SK-N-SH (cell line): Measurements from ENCODE around the gene BICD2.

Experiments
- CHD2 ChIP-seq: fragments of 150-350 bp; IDR thresholded peaks from 2 replicates; pipeline ENCODE4 v1.6.1; 2018; ENCODE audit warnings: low read length; ENCODE audit not compliant: partially characterized antibody
- CTCF ChIP-seq: fragments of 200-600 bp; sonication (generic); IDR thresholded peaks from 2 replicates; pipeline ENCODE4 v1.6.1; 2017; ENCODE audit warnings: antibody characterized with exemption, mild to moderate bottlenecking, moderate library complexity
- GABPA ChIP-seq: IDR thresholded peaks from 2 replicates; pipeline ENCODE4 v1.4.0; 2012; ENCODE audit warnings: low read depth, mild to moderate bottlenecking
- GATA2 ChIP-seq: sonication (generic); formaldehyde crosslinking; IDR thresholded peaks from 2 replicates; pipeline ENCODE4 v1.5.0; 2020; ENCODE audit warnings: mild to moderate bottlenecking, missing genetic modification reagents
- NFIC ChIP-seq: IDR thresholded peaks from 2 replicates; pipeline ENCODE4 v1.4.0; 2012; ENCODE audit warnings: borderline replicate concordance
- POLR2AphosphoS5 ChIP-seq: IDR thresholded peaks from 2 replicates; pipeline ENCODE4 v1.6.1; 2012; ENCODE audit warnings: low read depth, low read length
- RAD21 ChIP-seq: IDR thresholded peaks from 2 replicates; pipeline ENCODE4 v1.6.1; 2012; ENCODE audit warnings: mild to moderate bottlenecking, low read length
- REST ChIP-seq: IDR thresholded peaks from 2 replicates; pipeline ENCODE4 v1.6.1; 2012; ENCODE audit warnings: mild to moderate bottlenecking, low read depth, low read length, moderate library complexity
- RFX5 ChIP-seq: IDR thresholded peaks from 2 replicates; pipeline ENCODE4 v1.6.1; 2012; ENCODE audit warnings: mild to moderate bottlenecking, improper control_type of control experiment, low read length
- TAF1 ChIP-seq: IDR thresholded peaks from 2 replicates; pipeline ENCODE4 v1.6.1; 2012; ENCODE audit warnings: low read depth, mild to moderate bottlenecking, low read length, moderate library complexity, borderline replicate concordance
- TCF12 ChIP-seq: IDR thresholded peaks from 2 replicates; pipeline ENCODE4 v1.4.0; 2012
- YY1 ChIP-seq: IDR thresholded peaks from 2 replicates; pipeline ENCODE4 v1.4.0; 2012; ENCODE audit warnings: low read depth, mild to moderate bottlenecking
- TF ChIP-seq, protein P1 (sequence below): fragments of 150-350 bp; IDR thresholded peaks from 2 replicates; pipeline ENCODE4 v1.6.1; 2017; ENCODE audit warnings: antibody characterized with exemption, low read length, low read depth, borderline replicate concordance
- TF ChIP-seq, protein P2 (sequence below): IDR thresholded peaks from 2 replicates; pipeline ENCODE4 v1.4.0; 2012; ENCODE audit warnings: low read depth

DNA sequence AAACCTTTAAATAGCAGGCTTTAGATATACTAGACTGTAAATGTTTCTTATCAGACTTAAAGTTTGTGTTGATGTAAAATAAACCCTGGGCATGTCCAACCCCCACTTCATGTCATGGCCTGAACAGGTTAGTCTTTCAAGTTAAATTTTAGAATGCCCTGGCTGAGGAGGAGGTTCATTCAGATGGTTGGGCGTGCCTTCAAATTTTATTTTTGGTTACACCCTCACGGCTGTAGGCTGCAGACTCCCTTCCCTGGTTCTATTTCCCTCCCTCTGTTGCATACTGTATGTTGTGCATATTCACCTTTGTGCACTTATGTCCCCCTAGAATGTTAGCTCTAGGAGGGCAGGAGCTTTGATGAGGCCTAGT is 5.3 kb upstream of the BICD2 start:
- TF ChIP-seq, protein P1, sequence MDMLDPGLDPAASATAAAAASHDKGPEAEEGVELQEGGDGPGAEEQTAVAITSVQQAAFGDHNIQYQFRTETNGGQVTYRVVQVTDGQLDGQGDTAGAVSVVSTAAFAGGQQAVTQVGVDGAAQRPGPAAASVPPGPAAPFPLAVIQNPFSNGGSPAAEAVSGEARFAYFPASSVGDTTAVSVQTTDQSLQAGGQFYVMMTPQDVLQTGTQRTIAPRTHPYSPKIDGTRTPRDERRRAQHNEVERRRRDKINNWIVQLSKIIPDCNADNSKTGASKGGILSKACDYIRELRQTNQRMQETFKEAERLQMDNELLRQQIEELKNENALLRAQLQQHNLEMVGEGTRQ = no peak
- no peak for TF ChIP-seq YY1
- no peak for TF ChIP-seq CHD2
- no peak for TF ChIP-seq CTCF
- no peak for TF ChIP-seq POLR2AphosphoS5
- TF ChIP-seq TAF1 = no peak
- TF ChIP-seq GATA2 (CRISPR knock-in tag) = no peak
- TF ChIP-seq RAD21 = no peak
- TF ChIP-seq TCF12 = no peak
- no peak for TF ChIP-seq RFX5
- no peak for TF ChIP-seq REST
- TF ChIP-seq NFIC = no peak
- TF ChIP-seq GABPA = no peak
- TF ChIP-seq, protein P2, sequence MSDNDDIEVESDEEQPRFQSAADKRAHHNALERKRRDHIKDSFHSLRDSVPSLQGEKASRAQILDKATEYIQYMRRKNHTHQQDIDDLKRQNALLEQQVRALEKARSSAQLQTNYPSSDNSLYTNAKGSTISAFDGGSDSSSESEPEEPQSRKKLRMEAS = no peak
